ENCODE measurements around the gene ARFGAP2. TPM values are rescaled to one million over a fixed set of nuclear protein-coding genes. Genes with fewer than 3 reads are reported as not detected.

ARFGAP2 gene
- total and polyA plus RNA-seq, 8 donors, result 40.1 to 78.9 (median 63.3) TPM

DNA sequence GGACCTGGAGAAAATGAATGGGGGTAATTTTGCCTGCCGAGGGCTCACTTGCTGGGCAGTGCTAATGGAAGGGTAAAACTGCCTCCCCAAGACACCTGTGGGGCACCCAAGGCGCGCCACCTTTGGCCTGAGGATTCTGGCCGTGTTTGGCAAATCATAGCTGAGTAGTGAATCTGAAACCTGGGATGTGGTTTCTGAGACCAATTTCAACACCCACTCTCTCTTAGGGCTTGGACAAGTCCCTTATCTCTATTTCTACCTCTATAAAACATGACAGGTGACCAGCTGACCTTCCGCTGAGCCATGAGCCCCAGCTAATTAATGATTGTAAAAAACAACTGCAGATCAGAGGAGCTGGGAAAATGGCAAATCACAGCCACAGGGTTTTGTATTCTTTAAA lies 11.0 kb upstream of the ARFGAP2 start:
- Histone ChIP-seq H3K9me3 (no peaks in the 10 kb centered on the region), H3K36me3 (no peaks in the 10 kb centered on the region), H3K27ac (peak overlapping the region; percentile 76 to 86 (median 78)), H3K27me3 (no peaks in the 10 kb centered on the region), H3K4me1 (peaks cover 0 to 14% (median 9%) of the 10 kb centered on the region in 3 donors), H3K4me3 (peak overlapping the region in 2 of 4 donors; percentile 69 to 84)
- WGBS, 2 donors, result 11 to 21% methylated on average over 5 of the region's 5 CpGs
- TF ChIP-seq, protein P1, sequence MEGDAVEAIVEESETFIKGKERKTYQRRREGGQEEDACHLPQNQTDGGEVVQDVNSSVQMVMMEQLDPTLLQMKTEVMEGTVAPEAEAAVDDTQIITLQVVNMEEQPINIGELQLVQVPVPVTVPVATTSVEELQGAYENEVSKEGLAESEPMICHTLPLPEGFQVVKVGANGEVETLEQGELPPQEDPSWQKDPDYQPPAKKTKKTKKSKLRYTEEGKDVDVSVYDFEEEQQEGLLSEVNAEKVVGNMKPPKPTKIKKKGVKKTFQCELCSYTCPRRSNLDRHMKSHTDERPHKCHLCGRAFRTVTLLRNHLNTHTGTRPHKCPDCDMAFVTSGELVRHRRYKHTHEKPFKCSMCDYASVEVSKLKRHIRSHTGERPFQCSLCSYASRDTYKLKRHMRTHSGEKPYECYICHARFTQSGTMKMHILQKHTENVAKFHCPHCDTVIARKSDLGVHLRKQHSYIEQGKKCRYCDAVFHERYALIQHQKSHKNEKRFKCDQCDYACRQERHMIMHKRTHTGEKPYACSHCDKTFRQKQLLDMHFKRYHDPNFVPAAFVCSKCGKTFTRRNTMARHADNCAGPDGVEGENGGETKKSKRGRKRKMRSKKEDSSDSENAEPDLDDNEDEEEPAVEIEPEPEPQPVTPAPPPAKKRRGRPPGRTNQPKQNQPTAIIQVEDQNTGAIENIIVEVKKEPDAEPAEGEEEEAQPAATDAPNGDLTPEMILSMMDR (IDR thresholded peaks at IDR 0.05), result no peak
- intact Hi-C loops (cut with DNase I), result no loop called here
- no peak for ATAC-seq
- DNase-seq, result no peak
- FAIRE-seq, result no peak

DNA sequence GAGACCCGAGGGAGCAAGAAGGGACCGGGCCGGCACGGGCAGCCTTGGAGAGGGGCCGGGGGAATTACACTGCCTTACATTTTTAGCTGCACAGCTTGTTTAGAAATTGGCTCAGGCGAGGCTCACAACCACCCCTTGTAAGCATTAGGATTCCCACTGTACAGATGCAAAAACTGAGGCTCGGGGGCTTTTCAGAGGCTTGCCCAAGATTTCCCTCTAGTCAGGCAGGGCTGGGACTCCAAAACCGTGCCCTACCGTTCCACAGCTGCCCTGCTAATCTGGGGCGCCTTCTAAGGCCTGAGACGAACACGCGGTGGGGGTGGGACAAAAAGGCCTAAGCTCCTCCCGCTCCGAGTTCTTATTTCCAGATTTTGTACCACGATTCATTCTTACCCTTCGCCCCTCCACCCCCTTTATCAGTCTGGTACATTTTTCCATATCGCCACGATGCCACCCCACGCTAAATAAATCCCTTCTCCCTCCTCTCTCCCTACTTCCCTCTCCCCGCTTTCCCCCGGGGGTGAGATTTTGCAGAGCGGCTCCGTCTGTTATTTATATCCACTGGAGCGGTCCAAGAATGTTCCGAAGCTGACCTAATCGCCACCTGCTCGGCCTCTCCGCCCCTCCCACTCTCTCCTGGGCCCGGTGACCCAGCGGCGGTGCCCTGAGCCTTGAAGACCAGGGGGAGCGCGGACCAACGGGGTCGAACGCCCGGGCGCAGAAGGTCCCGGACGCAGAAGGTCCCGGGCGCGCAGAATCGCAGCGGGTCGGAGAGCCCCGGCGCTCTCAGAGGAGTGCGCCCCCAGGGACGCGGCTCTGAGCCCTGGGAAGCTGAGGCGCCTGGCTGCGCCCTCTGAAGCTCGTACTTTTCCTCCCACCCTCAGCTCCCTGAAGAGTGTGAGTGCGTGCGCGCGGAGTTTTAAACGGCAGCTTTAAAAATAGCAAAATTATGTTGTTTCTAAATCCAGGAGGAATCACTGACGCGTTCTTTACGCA lies 10.3 kb upstream of the ARFGAP2 start:
- Histone ChIP-seq H3K4me3 (peak overlapping the region; percentile 65 to 84 (median 68)), H3K4me1 (peaks cover 0 to 14% (median 9%) of the 10 kb centered on the region in 3 donors), H3K27ac (peak overlapping the region; percentile 76 to 86 (median 78)), H3K27me3 (no peaks in the 10 kb centered on the region), H3K9me3 (no peaks in the 10 kb centered on the region), H3K36me3 (no peaks in the 10 kb centered on the region)
- FAIRE-seq, result no peak
- peak; percentile 45 to 59 (median 54) for ATAC-seq
- intact Hi-C loops (cut with DNase I), result no loop called here
- TF ChIP-seq, protein P1 (IDR thresholded peaks at IDR 0.05), result no peak
- peak; percentile 69 to 87 (median 76) for DNase-seq
- WGBS, 2 donors, result 2% methylated on average over 62 to 63 of the region's 63 CpGs

DNA sequence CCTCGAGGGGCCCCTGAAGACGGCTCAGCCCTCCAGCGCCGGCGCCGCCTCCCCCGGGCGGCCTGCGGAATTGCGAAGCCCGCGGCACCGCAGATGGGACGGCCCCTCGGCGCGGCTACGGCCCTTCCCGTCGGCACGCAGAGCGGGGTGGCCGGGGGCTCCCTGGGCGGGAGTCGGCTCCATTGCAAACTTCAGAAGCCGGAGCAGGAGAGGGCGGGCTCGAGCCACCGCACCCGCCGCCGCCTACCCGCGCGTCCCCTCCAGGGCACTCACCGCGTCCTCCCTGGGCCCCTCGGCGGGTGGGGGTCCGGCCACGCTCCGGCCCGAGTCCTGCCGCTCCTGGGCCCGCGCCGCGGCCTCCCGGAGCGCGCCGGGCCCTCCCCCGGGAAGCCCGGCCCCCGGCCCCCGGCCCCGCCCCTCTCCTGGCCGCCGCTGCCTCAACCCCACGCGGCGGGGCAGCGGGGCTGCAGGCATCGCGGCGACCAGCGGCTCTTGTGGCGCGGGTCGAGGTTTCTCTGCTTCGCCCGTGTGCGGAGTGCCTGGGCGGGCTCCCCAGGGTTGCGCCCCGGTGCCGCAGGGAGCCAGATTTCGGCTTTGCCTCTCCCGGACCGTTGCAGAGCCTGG lies 9.5 kb upstream of the ARFGAP2 start, which contains the start of gene PACSIN3:
TSS of gene PACSIN3 (minus strand) at position 359 of the 624 bp plus-strand sequence. CDS start 3,707 bp downstream, outside the sequence.
- 0% methylated on average over 54 to 80 of the region's 80 CpGs for WGBS, 2 donors
- no peaks in the 10 kb centered on the region for H3K27me3 ChIP-seq
- H3K9me3 ChIP-seq, result no peaks in the 10 kb centered on the region
- peak within 1 kb of the TSS; percentile 76 to 86 (median 78) for H3K27ac ChIP-seq
- intact Hi-C loops (cut with DNase I), result no loop called here
- H3K4me1 ChIP-seq, result peaks cover 0 to 14% (median 9%) of the 10 kb centered on the region in 3 donors
- DNase-seq, result peak in 5 of 6 donors; percentile 63 to 85 (median 79)
- TF ChIP-seq, protein P1 (IDR thresholded peaks at IDR 0.05), result peak in 1 of 4 donors; percentile 8
- peak within 1 kb of the TSS; percentile 65 to 84 (median 68) for H3K4me3 ChIP-seq
- H3K36me3 ChIP-seq, result no peaks in the 10 kb centered on the region
- ATAC-seq, result peak; percentile 69 to 80 (median 76)
- no peak for FAIRE-seq

DNA sequence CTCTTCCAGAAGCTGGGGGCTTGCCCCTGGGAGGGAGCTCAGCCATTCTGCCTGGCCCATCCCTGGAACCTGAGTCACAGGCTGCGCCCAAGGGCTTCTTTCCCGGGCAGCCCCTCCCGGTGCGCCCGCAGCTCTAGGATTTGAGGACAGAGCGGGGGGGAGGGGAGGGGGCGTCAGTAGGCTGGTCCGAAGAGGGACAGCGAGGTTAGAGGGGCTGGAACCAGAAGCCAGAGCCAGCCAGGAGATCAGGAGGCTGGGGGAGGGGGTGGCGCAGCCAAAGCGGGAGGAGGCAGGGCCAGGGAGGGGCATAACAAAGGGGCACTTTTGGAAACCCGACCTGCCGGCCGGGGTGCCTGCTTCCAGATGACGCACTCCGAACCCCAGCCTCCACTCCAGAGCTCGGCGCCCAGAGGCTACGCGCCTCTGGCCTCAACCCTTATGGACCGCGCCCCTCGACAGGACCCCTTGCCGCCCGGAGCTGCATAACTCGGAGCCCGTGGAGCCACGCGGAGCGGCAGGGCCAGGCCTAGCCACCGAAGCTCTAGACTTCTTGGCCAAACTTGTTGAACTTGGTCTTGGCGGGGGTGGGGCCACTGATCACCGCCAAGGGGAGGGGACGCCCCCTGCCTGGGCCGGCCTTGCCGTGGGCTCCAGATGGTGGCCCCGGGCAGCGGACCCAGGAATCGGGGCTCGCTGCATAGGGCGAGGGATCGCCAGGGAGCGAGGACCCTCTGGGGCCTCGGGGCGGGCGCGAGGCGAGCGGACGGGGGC lies 8.8 kb upstream of the ARFGAP2 start:
- Histone ChIP-seq H3K9me3 (no peaks in the 10 kb centered on the region), H3K27ac (peak overlapping the region; percentile 76 to 86 (median 78)), H3K4me3 (peak overlapping the region; percentile 65 to 84 (median 68)), H3K27me3 (no peaks in the 10 kb centered on the region), H3K36me3 (no peaks in the 10 kb centered on the region), H3K4me1 (peaks cover 0 to 14% (median 9%) of the 10 kb centered on the region in 3 donors)
- FAIRE-seq, result no peak
- TF ChIP-seq, protein P1 (IDR thresholded peaks at IDR 0.05), result no peak
- intact Hi-C loops (cut with DNase I), result no loop called here
- WGBS, 2 donors, result 2 to 3% methylated on average over 44 to 50 of the region's 50 CpGs
- ATAC-seq, result peak; percentile 36 to 57 (median 42)
- DNase-seq, result peak; percentile 59 to 87 (median 70)

Data from pancreas (tissue), 10 donors.